Endodermal cell (in vitro differentiated cells): ENCODE measurements around the gene PRM3. TPM values are rescaled to one million over a fixed set of nuclear protein-coding genes. Genes with fewer than 3 reads are reported as not detected.

ENCODE experiments used
- DNase-seq: peaks from one replicate; pipeline ENCODE4 v3.0.0-alpha.2; 2017
- H3K27ac ChIP-seq: 2 replicates; pipeline ENCODE4 v1.5.1; 2013; ENCODE audit warnings: mild to moderate bottlenecking, low read depth, low read length, moderate library complexity
- H3K27me3 ChIP-seq: 2 replicates; pipeline ENCODE4 v1.6.1; 2013; ENCODE audit warnings: mild to moderate bottlenecking, low read length, moderate library complexity; ENCODE audit not compliant: insufficient read depth, control insufficient read depth, poor library complexity, severe bottlenecking
- H3K36me3 ChIP-seq: 2 replicates; pipeline ENCODE4 v1.7.0; 2013; ENCODE audit warnings: mild to moderate bottlenecking, low read length, moderate library complexity; ENCODE audit not compliant: control insufficient read depth, insufficient read depth
- H3K4me1 ChIP-seq: one replicate; pipeline ENCODE4 v1.7.0; 2013; ENCODE audit warnings: low read length; ENCODE audit not compliant: control insufficient read depth, insufficient read depth
- H3K4me3 ChIP-seq: 2 replicates; pipeline ENCODE4 v1.5.1; 2013; ENCODE audit warnings: mild to moderate bottlenecking, low read length, moderate library complexity
- H3K9ac ChIP-seq: 2 replicates; pipeline ENCODE4 v1.6.1; 2013; ENCODE audit warnings: mild to moderate bottlenecking, low read length, moderate library complexity; ENCODE audit not compliant: poor library complexity, severe bottlenecking; ENCODE audit errors: extremely low read depth
- H3K9me3 ChIP-seq: 2 replicates; pipeline ENCODE4 v1.6.1; 2013; ENCODE audit warnings: mild to moderate bottlenecking, low read length, moderate library complexity; ENCODE audit not compliant: control insufficient read depth
- H3K27ac Mint-ChIP-seq: 2 replicates; pipeline ENCODE4 v1.8.0; 2020; ENCODE audit warnings: mixed read lengths
- H3K27me3 Mint-ChIP-seq: 2 replicates; pipeline ENCODE4 v1.8.0; 2021; ENCODE audit warnings: mild to moderate bottlenecking, mixed read lengths; ENCODE audit not compliant: insufficient read depth
- H3K36me3 Mint-ChIP-seq: 2 replicates; pipeline ENCODE4 v1.8.0; 2020; ENCODE audit warnings: low read depth, mixed read lengths
- H3K4me1 Mint-ChIP-seq: 2 replicates; pipeline ENCODE4 v1.8.0; 2020; ENCODE audit warnings: mixed read lengths
- H3K4me3 Mint-ChIP-seq: 2 replicates; pipeline ENCODE4 v1.8.0; 2020; ENCODE audit warnings: mild to moderate bottlenecking, moderate library complexity, mixed read lengths
- H3K9me3 Mint-ChIP-seq: 2 replicates; pipeline ENCODE4 v1.8.0; 2020; ENCODE audit warnings: mild to moderate bottlenecking, mixed read lengths
- WGBS, 2 experiments: methylation state at CpG; one replicate each; pipeline versions ENCODE4 v1.1.5 to v1.1.7; 2013; ENCODE audit warnings: missing lambda C conversion rate in 2 of 2, mixed read lengths in 1 of 2; ENCODE audit not compliant: insufficient coverage in 1 of 2, insufficient read length in 1 of 2; 5-methylcytosine and 5-hydroxymethylcytosine counted together
- total RNA-seq, 2 donors: library from RNA; stranded (reverse); fragmentation: NEBNext Ultra II Directional in 1 of 2; extraction: Animal tissue kit (Norgen Biotek cat#: 25700) in 1 of 2; gene quantifications; 2 replicates in 1 of 2; 3 replicates in 1 of 2; pipeline ENCODE4 v1.2.1, GENCODE V29; 2021
- TF ChIP-seq, protein P1 (sequence below): fragments of 200-600 bp; sonication (generic); conservative IDR thresholded peaks from 2 replicates; pipeline ENCODE4 v1.5.0; 2021; ENCODE audit warnings: antibody characterized with exemption, mild to moderate bottlenecking

Gene PRM3
- total RNA-seq, 2 donors from 2014 or later: not detected

DNA sequence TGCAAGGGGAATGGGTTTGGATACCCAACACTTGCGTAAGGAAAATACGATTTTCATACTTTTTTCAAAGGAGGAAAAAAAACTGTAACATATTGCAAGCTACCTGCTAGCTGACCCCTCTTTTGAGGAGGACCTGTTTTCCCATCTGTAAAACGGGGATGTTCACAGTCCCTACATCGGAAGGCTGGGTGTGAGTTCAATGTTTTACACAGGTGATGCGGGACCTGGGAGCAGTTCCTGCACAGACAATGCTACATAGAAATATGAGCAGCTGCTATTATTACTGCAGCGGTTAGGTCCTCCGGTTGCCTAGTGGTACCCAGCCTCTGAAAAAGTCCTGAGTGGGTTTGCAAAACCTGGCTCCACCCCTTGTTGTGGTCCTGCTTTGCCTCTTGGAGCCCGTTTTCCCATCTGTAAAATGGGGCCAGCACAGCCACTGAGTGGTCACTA, 20.9 kb downstream of the PRM3 start:
- H3K4me1 Mint-ChIP-seq: peaks cover 4% of the 10 kb centered on the region
- Histone ChIP-seq H3K27me3 (no peaks in the 10 kb centered on the region), H3K36me3 (no peaks in the 10 kb centered on the region), H3K4me1 (no peaks in the 10 kb centered on the region), H3K9ac (no peak overlapping the region), H3K27ac (no peak overlapping the region), H3K9me3 (no peaks in the 10 kb centered on the region), H3K4me3 (no peak overlapping the region)
- 93 to 94% methylated on average over 7 to 8 of the region's 8 CpGs for WGBS, 2 experiments
- peaks cover 3% of the 10 kb centered on the region for H3K27me3 Mint-ChIP-seq
- no peaks in the 10 kb centered on the region for H3K9me3 Mint-ChIP-seq
- no peaks in the 10 kb centered on the region for H3K36me3 Mint-ChIP-seq
- TF ChIP-seq, protein P1, sequence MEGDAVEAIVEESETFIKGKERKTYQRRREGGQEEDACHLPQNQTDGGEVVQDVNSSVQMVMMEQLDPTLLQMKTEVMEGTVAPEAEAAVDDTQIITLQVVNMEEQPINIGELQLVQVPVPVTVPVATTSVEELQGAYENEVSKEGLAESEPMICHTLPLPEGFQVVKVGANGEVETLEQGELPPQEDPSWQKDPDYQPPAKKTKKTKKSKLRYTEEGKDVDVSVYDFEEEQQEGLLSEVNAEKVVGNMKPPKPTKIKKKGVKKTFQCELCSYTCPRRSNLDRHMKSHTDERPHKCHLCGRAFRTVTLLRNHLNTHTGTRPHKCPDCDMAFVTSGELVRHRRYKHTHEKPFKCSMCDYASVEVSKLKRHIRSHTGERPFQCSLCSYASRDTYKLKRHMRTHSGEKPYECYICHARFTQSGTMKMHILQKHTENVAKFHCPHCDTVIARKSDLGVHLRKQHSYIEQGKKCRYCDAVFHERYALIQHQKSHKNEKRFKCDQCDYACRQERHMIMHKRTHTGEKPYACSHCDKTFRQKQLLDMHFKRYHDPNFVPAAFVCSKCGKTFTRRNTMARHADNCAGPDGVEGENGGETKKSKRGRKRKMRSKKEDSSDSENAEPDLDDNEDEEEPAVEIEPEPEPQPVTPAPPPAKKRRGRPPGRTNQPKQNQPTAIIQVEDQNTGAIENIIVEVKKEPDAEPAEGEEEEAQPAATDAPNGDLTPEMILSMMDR: no peak
- no peak overlapping the region for H3K27ac Mint-ChIP-seq
- DNase-seq: no peak
- H3K4me3 Mint-ChIP-seq: no peak overlapping the region

DNA sequence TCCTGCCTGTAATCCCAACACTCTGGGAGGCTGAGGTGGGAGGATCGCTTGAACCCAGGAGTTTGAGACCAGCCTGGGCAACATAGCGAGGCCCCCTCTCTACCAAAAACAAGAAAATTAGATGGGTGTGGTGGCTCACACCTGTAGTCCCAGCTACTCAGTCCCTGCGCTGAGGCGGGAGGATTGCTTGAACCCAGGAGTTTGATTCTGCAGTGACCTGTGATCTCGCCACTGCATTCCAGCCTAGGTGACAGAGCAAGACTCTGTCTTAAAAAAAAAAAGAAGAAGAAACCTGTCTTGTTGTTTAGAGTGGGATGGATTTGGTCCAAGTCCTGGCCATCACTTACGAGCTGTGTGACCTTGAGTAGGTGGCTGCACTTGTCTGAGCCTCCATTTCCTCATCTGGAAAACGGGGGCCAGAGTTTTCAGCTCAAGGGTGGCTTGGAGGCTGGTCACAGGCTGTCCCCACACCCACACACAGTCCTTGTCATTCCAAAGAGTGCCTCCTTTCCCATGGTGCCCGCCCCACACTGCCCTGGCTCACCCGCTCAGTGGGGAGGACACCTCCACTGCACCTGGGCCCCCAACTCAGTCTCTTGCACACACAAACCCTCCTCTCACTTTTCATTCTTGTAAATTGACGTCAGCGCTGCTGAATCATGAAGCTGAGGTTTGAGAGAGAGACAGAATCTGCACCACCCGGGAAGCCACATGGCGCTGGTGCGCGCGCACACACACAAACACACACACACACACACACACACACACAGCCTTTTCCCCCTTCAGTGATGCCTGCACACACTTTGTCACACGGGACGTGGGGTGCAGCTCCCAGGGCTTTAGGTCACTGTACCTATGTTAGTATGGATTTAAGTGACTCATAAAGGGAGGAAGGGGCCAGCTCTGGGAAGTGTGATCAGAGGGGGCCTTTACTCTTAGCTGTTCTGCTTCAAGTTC, 21.6 kb downstream of the PRM3 start:
- H3K27me3 ChIP-seq: no peaks in the 10 kb centered on the region
- TF ChIP-seq, protein P1: no peak
- Mint-ChIP-seq H3K4me3 (no peak overlapping the region), H3K4me1 (peaks cover under 1% of the 10 kb centered on the region), H3K27ac (peak overlapping the region; percentile 49), H3K9me3 (no peaks in the 10 kb centered on the region), H3K27me3 (peaks cover 3% of the 10 kb centered on the region), H3K36me3 (no peaks in the 10 kb centered on the region)
- no peak for DNase-seq
- H3K9ac ChIP-seq: no peak overlapping the region
- no peak overlapping the region for H3K4me3 ChIP-seq
- WGBS, 2 experiments: 91 to 95% methylated on average over 7 to 18 of the region's 18 CpGs
- H3K27ac ChIP-seq: no peak overlapping the region
- no peaks in the 10 kb centered on the region for H3K36me3 ChIP-seq
- H3K4me1 ChIP-seq: no peaks in the 10 kb centered on the region
- no peaks in the 10 kb centered on the region for H3K9me3 ChIP-seq

DNA sequence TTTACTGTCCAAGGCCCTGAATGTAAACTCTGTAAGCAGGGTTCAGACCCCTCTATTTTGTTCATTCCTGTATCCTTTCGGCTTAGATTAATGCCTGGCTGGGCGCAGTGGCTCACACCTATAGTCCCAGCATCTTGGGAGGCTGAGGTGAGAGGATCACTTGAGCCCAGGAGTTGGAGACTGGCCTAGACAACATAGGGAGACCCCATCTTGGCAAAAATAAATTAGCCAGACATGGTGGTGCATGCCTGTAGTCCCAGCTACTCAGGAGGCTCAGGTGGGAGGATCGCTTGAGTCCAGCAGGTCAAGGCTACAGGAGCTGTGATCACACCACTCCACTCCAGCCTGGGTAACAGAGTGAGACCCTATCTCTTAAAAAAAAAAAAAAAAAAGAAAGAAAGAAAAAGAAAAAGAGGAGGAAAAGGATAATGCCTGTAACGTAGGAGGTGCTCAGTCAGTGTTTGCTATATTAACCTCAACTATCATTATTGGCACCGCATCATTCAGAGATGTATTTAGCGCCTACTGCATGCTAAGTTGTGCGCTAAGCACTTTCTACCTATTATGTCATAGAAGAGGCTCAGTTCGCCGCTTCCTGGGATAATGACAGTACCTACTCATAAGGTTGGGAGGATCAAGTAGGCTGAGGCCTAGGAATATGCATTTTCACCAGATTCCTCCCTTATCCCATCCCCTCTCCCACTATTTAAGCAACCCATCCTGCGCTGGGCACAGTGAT, 22.5 kb downstream of the PRM3 start:
- no peak overlapping the region for H3K9ac ChIP-seq
- no peak overlapping the region for H3K27ac ChIP-seq
- no peak for DNase-seq
- 94 to 100% methylated on average over 3 to 10 of the region's 10 CpGs for WGBS, 2 experiments
- H3K36me3 Mint-ChIP-seq: no peaks in the 10 kb centered on the region
- no peaks in the 10 kb centered on the region for H3K4me1 ChIP-seq
- no peaks in the 10 kb centered on the region for H3K27me3 Mint-ChIP-seq
- H3K27ac Mint-ChIP-seq: no peak overlapping the region
- TF ChIP-seq, protein P1: no peak
- no peak overlapping the region for H3K4me3 ChIP-seq
- H3K27me3 ChIP-seq: no peaks in the 10 kb centered on the region
- H3K9me3 ChIP-seq: no peaks in the 10 kb centered on the region
- no peaks in the 10 kb centered on the region for H3K36me3 ChIP-seq
- H3K4me3 Mint-ChIP-seq: no peak overlapping the region
- H3K9me3 Mint-ChIP-seq: no peaks in the 10 kb centered on the region
- H3K4me1 Mint-ChIP-seq: no peaks in the 10 kb centered on the region
